Mammary epithelial cell (primary cell): Measurements from ENCODE around the gene ZNF41.

Experiments
- CTCF ChIP-seq, 2 donors: IDR thresholded peaks in 1 of 2; conservative IDR thresholded peaks in 1 of 2; 2 replicates each; pipeline ENCODE4 v1.5.1; 2011 to 2012; ENCODE audit warnings: inconsistent platforms in 2 of 2, low read length in 2 of 2, mild to moderate bottlenecking in 2 of 2, control low read depth in 1 of 2, low read depth in 1 of 2; ENCODE audit not compliant: insufficient read depth in 1 of 2; ENCODE audit errors: extremely low read depth in 1 of 2
- EZH2 ChIP-seq: IDR thresholded peaks from 2 replicates; pipeline ENCODE4 v1.6.1; 2012; ENCODE audit warnings: low read length, inconsistent platforms, borderline replicate concordance

- TF ChIP-seq CTCF (conservative IDR thresholded peaks at IDR 0.05 in 1 of 2, IDR thresholded peaks at IDR 0.05 in 1 of 2; ENCODE audit: extremely low read depth in 1 of 2, insufficient read depth in 1 of 2, low read depth in 1 of 2, low read length in 2 of 2): no peak
- TF ChIP-seq EZH2: no peak
Observed at GRCh38 chrX:47446431-47446830, 36.6 kb downstream of the ZNF41 start.
